ENCODE data around the gene ADGRG2.

- no peak for TF ChIP-seq CTCF (conservative IDR thresholded peaks at IDR 0.05; ENCODE audit: low read depth, low read length)
- TF ChIP-seq EZH2 (IDR thresholded peaks at IDR 0.05; ENCODE audit: low read length, unreplicated experiment), result no peak
- TF ChIP-seq EZH2phosphoT487 (IDR thresholded peaks at IDR 0.05; ENCODE audit: borderline replicate concordance, low read length), result no peak
These were observed 124.4 kb downstream of the ADGRG2 start for GRCh38 chrX:18997916-18998315.
